Measurements from ENCODE around the gene C20orf144. TPM values are rescaled to one million over a fixed set of nuclear protein-coding genes. Genes with fewer than 3 reads are reported as not detected.
"Not testable (repeated sequence)": the region's sequence is repeated elsewhere in the genome, so short reads cannot be mapped to it uniquely, and the experiment has no call there.

C20orf144 gene
- total RNA-seq (2014; rRNA removed; shearing (Covaris generic)): 0.38 and 0.42 TPM in 2 replicates

DNA sequence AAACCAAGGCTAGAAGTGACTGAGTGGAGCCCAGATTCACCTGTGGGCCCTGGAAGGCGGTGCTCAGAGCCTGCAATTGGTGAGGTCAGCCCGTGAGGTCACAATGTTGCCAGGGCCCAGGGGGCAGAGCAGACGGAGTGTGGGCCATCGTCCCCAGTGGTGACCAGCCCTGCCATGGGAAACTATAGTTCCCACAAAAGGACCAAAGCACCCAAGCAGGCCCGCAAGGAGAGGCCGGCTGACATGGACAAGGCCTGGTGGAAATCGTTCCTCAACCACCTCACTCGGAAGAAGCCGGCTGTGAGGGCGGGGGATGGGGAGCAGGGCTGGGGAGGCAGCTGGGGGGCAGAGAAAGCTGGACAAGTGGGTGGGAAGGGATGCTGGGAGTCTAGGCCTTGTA is at the start of gene C20orf144:
Gene C20orf144, plus strand, starts transcription at position 156 of the 400 bp plus-strand sequence. Its CDS starts 19 bp downstream, at position 175.
- Histone ChIP-seq H3K27me3 (no peaks in the 10 kb centered on the region), H3K9me3 (replicated peaks) (no peaks in the 10 kb centered on the region), H3K36me3 (peaks cover 4% of the 10 kb centered on the region; the same call in 1 of the 2 replicates), H3K4me1 (peaks cover 4% of the 10 kb centered on the region; the same call in 1 of the 2 replicates), H3K27ac (peak within 1 kb of the TSS; percentile 57; the same call in 1 of the 2 replicates), H3K4me3 (peak within 1 kb of the TSS; percentile 74)
- DNase-seq: no peak

DNA sequence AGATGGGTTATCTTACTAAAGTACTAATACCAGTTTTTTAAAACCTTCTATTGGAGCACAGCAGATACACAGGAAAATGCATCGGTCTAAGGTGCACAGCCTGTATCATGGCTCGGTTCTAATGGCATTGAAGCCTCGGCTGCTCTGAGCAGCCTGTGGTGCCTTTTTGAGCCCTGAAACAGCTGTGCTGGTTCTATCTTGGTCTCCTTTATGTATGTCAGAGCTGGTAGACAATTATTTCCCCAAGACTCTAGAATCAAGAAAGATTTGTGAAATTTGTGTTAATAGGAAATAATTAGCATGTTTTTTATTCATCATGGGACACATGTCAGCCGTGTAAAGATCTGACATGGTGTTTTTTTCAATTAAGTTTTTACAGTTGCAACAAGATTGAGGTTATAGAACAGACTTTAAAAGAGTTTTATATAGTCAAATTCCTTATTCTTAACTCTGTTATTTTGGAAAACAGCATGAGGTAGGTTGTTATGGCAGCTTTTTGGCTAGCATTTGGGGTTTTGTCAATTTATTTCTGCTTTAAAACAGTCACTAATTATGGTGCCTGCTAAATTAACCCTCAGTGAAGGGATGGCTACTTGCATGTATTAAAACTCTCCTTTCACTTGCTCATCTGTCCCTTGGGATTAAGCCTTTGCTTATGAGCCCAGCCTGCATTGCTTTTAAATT is 40.3 kb upstream of the C20orf144 start:
- Histone ChIP-seq H3K4me3 (no peak overlapping the region), H3K4me1 (no peaks in the 10 kb centered on the region), H3K27ac (no peak overlapping the region), H3K9me3 (replicated peaks) (no peaks in the 10 kb centered on the region), H3K27me3 (no peaks in the 10 kb centered on the region), H3K36me3 (peaks cover 13% of the 10 kb centered on the region; the same call in 1 of the 2 replicates)
- no peak for DNase-seq

DNA sequence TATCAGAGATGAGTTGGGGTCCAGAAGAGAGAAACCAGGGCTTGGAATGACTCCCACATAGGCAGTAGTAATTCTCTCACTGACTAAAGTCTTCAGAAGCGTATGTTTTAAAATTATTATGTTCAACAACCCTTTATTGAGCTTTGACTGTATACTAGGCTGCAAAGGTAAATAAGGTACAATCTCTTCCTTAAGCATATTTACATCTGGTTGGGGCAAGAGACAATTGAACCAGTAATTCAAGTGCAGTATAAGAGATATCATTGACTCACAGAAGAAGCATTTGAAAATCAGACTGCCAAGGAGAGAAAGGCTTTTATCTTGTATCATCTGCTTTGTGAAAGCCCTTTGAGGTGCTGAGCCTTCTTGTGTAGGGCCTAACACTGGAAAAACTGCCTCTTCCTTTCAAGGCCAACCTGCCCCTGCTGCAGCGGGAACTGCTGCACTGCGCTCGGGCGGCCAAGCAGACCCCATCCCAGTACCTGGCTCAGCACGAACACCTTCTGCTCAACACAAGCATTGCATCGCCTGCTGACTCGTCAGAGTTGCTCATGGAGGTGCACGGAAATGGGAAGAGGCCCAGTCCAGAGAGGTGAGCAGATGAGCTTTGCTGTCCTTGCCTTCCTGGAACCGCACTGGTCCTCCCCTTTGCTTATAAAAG is 39.3 kb upstream of the C20orf144 start:
- no peaks in the 10 kb centered on the region; the same call in 1 of the 2 replicates for H3K9me3 ChIP-seq (replicated peaks)
- no peaks in the 10 kb centered on the region for H3K27me3 ChIP-seq
- H3K27ac ChIP-seq: no peak overlapping the region
- DNase-seq: no peak
- H3K36me3 ChIP-seq: peaks cover 18% of the 10 kb centered on the region
- no peaks in the 10 kb centered on the region for H3K4me1 ChIP-seq
- H3K4me3 ChIP-seq: no peak overlapping the region

DNA sequence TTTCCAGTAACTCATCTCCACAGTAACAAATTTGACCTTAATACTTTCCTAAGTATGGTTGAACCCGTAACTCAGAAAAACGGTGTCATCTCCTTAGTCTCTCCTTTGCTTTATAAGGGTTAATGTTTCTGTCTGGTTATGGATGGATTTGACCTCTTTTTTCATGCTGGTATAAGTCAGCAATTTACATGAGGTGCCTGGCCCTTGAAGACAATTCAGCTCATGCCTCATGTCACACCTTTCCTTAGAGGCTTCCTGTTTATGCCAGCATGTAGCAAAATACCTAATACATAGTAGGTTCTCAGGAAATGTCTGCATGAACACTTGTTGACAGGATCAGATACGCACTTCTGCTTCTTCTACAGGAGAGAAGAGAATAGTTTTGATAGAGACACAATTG is 37.7 kb upstream of the C20orf144 start:
- no peaks in the 10 kb centered on the region; the same call in 1 of the 2 replicates for H3K9me3 ChIP-seq (replicated peaks)
- H3K36me3 ChIP-seq: peaks cover 21% of the 10 kb centered on the region
- DNase-seq: no peak
- no peak overlapping the region for H3K4me3 ChIP-seq
- no peaks in the 10 kb centered on the region for H3K27me3 ChIP-seq
- H3K27ac ChIP-seq: no peak overlapping the region
- no peaks in the 10 kb centered on the region for H3K4me1 ChIP-seq

DNA sequence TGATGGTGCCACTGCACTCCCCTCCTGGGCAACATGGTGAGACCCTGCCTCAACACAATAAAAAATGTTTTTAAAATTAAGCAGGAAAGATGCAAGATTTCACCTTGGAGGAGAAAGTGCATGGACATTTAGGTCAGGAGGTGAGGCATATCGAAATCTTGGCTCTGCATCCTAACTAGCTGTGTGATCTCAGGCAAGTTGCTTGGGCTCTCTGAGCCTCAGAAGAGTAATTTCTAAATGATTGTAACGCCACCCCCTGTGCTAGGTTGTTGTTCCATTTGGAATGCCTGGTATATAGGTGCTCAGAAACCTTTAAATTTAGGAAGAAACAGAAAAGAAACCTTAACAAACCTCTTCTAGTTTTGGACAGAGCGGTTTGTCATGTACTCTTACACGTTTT is 35.9 kb upstream of the C20orf144 start:
- Histone ChIP-seq H3K4me3 (no peak overlapping the region), H3K27ac (no peak overlapping the region), H3K9me3 (replicated peaks) (no peaks in the 10 kb centered on the region; the same call in 1 of the 2 replicates), H3K4me1 (no peaks in the 10 kb centered on the region), H3K36me3 (peaks cover 31% of the 10 kb centered on the region), H3K27me3 (no peaks in the 10 kb centered on the region)
- no peak for DNase-seq

DNA sequence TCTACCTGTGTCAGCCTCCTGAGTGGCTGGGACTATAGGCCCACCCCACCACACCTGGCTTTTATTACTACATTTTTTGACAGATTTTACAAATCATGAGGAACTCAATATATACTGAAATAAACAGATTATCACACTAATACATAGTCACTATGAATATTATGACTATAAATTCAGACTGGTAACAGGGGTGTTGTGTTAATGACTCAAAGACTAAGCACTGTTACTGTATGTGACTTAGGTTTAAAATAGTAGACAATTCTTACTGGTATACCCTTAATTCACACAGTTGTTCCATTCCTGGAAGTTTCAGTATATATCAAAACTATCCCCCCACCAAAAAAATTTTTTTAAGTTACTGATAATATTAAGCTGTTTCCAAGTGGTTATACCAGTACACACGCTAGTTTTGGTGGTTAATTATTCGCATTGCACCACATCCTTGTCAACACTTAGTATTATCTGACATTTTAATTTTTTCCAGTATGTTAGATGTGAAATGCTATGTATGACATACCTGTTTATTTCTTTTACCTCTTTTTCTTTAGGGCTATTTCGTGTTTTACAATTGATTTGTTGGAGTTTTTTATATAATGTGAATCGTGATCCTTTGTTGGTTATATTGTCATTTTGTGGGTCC is 34.4 kb upstream of the C20orf144 start:
- no peaks in the 10 kb centered on the region; the same call in 1 of the 2 replicates for H3K9me3 ChIP-seq (replicated peaks)
- H3K4me3 ChIP-seq: no peak overlapping the region
- no peaks in the 10 kb centered on the region for H3K4me1 ChIP-seq
- no peak for DNase-seq
- H3K36me3 ChIP-seq: peaks cover 29% of the 10 kb centered on the region
- no peaks in the 10 kb centered on the region for H3K27me3 ChIP-seq
- no peak overlapping the region for H3K27ac ChIP-seq

DNA sequence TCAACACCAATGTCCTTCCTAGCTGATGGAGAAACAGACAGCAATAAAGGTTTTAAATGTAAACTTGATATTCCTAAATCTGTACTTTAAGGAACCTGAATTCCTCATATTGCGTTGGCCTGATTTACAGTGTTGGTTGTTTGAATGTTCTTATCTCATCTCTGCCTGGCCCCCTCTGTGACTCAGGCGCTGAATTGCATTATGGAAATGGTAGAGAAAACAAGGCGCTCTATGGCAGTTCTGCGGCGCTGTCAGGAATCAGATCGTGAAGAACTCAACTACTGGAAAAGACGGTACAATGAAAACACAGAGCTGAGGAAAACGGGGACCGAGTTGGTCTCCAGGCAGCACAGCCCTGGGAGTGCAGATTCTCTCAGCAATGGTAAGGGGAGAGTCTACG is 32.6 kb upstream of the C20orf144 start:
- H3K27me3 ChIP-seq: no peaks in the 10 kb centered on the region
- H3K36me3 ChIP-seq: peaks cover 26% of the 10 kb centered on the region
- H3K4me1 ChIP-seq: no peaks in the 10 kb centered on the region
- no peak for DNase-seq
- H3K9me3 ChIP-seq (replicated peaks): no peaks in the 10 kb centered on the region; the same call in 1 of the 2 replicates
- H3K27ac ChIP-seq: no peak overlapping the region
- H3K4me3 ChIP-seq: no peak overlapping the region

DNA sequence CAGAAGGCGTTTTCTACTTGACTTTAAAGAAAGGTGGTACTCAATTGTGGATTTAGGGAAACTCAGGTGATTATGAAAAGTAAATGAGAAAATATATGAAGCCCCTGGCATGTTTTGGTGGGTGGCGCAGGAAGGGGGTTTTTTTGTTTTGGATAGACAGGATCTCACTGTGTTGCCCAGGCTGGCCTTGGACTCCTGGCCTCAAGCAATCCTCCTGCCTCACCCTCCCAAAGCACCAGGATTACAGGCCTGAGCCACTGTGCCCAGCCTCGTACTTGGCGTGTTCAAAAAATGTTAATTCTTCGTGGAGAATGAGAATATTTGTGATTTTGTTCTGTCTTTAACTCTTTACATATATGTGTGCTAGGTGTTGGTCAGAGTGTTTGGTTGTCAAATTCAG is 32.1 kb upstream of the C20orf144 start:
- Histone ChIP-seq H3K4me1 (peaks cover 3% of the 10 kb centered on the region; the same call in 1 of the 2 replicates), H3K4me3 (no peak overlapping the region), H3K27ac (no peak overlapping the region), H3K27me3 (no peaks in the 10 kb centered on the region), H3K36me3 (peaks cover 23% of the 10 kb centered on the region), H3K9me3 (replicated peaks) (no peaks in the 10 kb centered on the region; the same call in 1 of the 2 replicates)
- DNase-seq: no peak

DNA sequence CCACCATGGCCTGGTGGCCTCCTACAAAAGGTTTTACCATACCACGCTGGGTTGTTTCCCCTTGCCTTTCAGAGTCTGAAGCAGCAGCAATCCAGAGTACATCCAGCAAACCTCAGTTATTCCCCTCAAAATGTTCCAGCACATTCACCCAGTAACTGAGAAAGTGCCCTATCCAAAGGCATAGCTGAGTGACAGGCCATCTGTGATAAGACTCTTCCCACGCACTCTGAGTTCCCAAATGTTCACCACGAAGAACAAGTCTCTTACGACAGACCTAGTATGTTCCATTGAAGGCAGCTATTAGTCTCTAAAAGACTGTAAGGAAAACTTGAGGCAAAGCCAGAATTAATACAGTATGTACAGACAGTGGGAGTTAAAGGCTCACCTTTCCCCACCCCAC is 31.6 kb upstream of the C20orf144 start:
- no peaks in the 10 kb centered on the region for H3K27me3 ChIP-seq
- H3K9me3 ChIP-seq (replicated peaks): no peaks in the 10 kb centered on the region; the same call in 1 of the 2 replicates
- no peak for DNase-seq
- H3K27ac ChIP-seq: no peak overlapping the region
- no peak overlapping the region for H3K4me3 ChIP-seq
- peaks cover 9% of the 10 kb centered on the region for H3K4me1 ChIP-seq
- H3K36me3 ChIP-seq: peaks cover 19% of the 10 kb centered on the region

DNA sequence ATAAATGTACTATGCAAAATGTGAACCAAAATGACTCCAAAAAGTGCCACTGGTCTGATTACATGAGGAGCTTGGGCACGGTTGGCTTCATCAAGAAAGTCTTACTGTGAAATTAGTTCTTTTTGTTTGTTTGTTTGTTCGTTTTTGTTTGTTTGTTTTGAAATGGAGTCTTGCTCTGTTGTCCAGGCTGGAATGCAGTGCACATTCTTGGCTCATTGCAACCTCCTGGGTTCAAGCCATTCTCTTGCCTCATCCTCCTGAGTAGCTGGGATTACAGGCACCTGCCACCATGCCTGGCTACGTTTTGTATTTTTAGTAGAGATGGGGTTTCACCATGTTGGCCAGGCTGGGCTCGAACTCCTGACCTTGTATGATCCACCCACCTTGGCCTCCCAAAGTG is 30.2 kb upstream of the C20orf144 start:
- H3K4me3 ChIP-seq; DNase-seq; H3K9me3 ChIP-seq (replicated peaks); H3K27me3 ChIP-seq; H3K27ac ChIP-seq: not testable (repeated sequence)
- Histone ChIP-seq H3K4me1 (peaks cover 13% of the 10 kb centered on the region), H3K36me3 (peaks cover 23% of the 10 kb centered on the region)

DNA sequence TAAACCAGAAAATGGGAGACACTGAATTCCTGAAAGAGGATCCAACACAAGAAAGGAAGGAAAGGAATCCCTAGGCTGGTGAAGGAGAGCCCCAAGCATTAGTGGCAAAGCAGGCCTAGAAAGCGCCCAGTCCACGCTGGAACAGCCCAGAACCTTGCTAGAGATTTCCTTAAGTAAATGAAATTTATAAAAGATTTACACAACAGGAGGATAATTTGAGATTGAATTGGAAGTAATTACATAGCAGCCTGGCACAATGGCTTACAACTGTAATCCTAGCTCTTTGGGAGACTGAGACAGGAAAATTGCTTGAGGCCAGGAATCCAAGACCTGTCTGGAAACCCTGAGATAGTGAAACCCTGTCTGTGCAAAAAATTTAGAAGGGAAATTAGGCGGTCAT is 26.8 kb upstream of the C20orf144 start:
- peak in 1 of 2 experiments; percentile 49 for DNase-seq
- Histone ChIP-seq H3K9me3 (replicated peaks) (no peaks in the 10 kb centered on the region), H3K27me3 (no peaks in the 10 kb centered on the region), H3K4me1 (peaks cover 13% of the 10 kb centered on the region), H3K27ac (peak overlapping the region; percentile 29; the same call in 1 of the 2 replicates), H3K4me3 (no peak overlapping the region), H3K36me3 (peaks cover 20% of the 10 kb centered on the region; the same call in 1 of the 2 replicates)

DNA sequence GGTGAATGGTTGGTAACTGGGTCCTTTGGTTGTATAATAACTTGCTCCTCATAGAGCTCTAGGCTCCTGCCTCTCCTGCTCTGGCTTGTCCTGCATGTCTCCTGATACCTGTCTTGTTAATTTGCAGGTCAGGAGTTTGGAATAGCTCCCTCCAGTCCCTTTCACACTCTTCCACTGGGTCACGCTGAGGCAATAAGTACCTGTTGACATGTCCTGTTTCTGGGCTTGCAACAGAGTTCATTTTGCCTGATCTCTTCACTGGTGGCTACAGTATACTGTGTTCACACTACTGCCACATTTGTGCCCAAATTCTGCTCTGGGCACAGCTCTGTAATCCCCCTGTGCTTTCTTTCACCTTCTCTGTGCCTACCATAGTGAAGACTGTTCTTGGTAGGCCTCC is 25.4 kb upstream of the C20orf144 start:
- no peaks in the 10 kb centered on the region for H3K27me3 ChIP-seq
- H3K4me3 ChIP-seq: no peak overlapping the region
- peaks cover 13% of the 10 kb centered on the region for H3K4me1 ChIP-seq
- no peaks in the 10 kb centered on the region for H3K9me3 ChIP-seq (replicated peaks)
- H3K36me3 ChIP-seq: peaks cover 17% of the 10 kb centered on the region; the same call in 1 of the 2 replicates
- H3K27ac ChIP-seq: no peak overlapping the region
- no peak for DNase-seq

DNA sequence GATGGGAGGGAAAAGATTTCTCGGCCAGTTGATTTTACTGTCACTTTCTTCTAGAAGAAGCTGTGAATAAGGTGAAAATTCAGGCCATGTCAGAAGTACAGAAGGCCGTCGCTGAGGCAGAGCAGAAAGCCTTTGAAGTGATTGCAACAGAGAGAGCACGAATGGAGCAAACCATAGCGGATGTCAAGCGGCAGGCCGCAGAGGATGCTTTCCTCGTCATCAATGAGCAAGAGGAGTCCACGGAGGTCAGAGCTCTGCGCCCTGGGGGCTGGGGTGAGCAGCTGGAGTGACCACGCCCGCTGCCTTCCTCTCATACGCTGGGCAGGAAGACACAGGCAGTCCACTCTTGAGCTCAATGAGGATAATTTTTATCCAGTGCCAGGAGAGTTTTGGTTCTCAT is 21.8 kb upstream of the C20orf144 start:
- Histone ChIP-seq H3K4me1 (peaks cover 6% of the 10 kb centered on the region), H3K4me3 (no peak overlapping the region), H3K27me3 (no peaks in the 10 kb centered on the region), H3K27ac (no peak overlapping the region), H3K9me3 (replicated peaks) (no peaks in the 10 kb centered on the region), H3K36me3 (peaks cover 17% of the 10 kb centered on the region)
- DNase-seq: no peak

DNA sequence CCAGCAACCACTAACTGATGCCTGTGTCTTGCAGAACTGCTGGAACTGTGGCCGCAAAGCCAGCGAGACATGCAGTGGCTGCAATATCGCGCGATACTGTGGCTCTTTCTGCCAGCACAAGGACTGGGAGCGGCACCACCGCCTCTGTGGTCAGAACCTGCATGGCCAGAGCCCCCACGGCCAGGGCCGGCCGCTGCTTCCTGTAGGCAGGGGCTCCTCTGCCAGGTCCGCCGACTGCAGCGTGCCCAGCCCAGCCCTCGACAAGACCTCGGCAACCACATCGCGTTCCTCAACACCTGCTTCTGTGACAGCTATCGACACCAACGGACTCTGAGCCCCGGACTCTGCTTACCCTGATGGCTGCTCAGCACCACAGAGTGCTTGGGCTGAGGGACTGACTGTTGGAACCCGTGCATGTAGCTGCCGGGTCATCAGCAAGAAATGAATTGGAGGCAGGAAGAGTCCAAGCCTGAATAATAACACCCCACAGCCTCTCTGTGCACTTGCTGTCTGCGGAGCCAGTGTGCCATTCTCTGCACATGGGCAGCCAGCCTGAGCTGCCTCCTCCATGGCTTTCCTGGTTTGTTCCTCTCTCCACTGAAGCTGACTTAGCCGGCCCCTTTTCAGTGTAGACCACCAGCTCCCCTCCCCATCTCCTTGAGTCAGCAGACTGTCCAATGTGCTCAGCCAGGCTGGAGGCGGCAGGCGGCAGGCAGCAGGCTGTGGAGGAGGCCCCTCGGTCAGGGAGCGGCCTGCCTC is 17.6 kb upstream of the C20orf144 start:
- H3K27me3 ChIP-seq: no peaks in the 10 kb centered on the region
- no peak overlapping the region for H3K4me3 ChIP-seq
- H3K9me3 ChIP-seq (replicated peaks): no peaks in the 10 kb centered on the region
- H3K36me3 ChIP-seq: no peaks in the 10 kb centered on the region; the same call in none of the 2 replicates
- no peaks in the 10 kb centered on the region for H3K4me1 ChIP-seq
- no peak overlapping the region for H3K27ac ChIP-seq
- DNase-seq: no peak

All from SJCRH30 (cell line).